Measurements from ENCODE around the gene LGALS7. TPM values are rescaled to one million over a fixed set of nuclear protein-coding genes. Genes with fewer than 3 reads are reported as not detected.

Gene LGALS7
- total and polyA plus RNA-seq, 2 of the 8 experiments (the other 6 are each of a cell fraction or from before 2014, with no cell fraction given): 0.32 TPM; not detected in 1

DNA sequence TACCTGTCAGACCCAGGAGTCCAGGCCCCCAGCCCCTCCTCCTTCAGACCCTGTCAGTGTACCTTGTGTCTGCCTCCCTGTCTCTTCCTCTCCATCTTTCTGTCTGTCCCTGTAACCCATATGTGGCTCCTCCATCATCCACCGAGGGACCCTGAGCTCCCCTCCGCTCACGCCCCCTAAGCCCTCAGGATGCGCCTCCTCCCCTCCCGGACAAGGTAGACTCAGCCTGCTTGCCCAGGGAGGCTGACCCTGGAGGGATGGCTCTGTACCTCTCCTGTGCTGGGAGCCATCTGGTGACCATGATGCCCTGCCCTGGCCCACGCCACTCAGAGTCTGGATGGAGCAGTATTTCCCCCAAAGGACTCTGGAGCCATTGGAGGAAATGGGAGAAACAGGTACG, 28.0 kb downstream of the LGALS7 start:
- Histone ChIP-seq H2BK15ac (ENCODE audit: low read length) (no peak overlapping the region), H3K36me3 (ENCODE audit: control insufficient read depth in 2 of 4, insufficient read depth in 4 of 4, low read length in 3 of 4) (no peaks in the 10 kb centered on the region), H3K9me3 (ENCODE audit: insufficient read depth in 2 of 2, low read depth in 1 of 2, low read length in 1 of 2) (no peaks in the 10 kb centered on the region), H3K23ac (ENCODE audit: insufficient read length) (no peak overlapping the region), H3K56ac (replicated peaks; ENCODE audit: insufficient read length, low read depth, low read length) (no peak overlapping the region), H2BK12ac (ENCODE audit: low read depth, low read length) (no peak overlapping the region), H3K79me1 (ENCODE audit: low read depth, low read length) (no peaks in the 10 kb centered on the region), H3K9ac (replicated peaks in 1 of 4; ENCODE audit: extremely low read depth in 1 of 4, low read depth in 3 of 4, low read length in 3 of 4) (no peak overlapping the region), H3K4me2 (ENCODE audit: insufficient read depth in 1 of 2, low read depth in 2 of 2, low read length in 2 of 2) (no peak overlapping the region), H3K14ac (ENCODE audit: insufficient read length) (no peak overlapping the region), H2BK20ac (ENCODE audit: low read length) (no peak overlapping the region), H3K23me2 (ENCODE audit: low read depth, low read length) (no peaks in the 10 kb centered on the region), H3K4me3 (ENCODE audit: extremely low read depth in 1 of 4, insufficient read depth in 2 of 4, low read depth in 3 of 4, low read length in 4 of 4) (no peak overlapping the region), H4K20me1 (replicated peaks in 1 of 2; ENCODE audit: control insufficient read depth in 1 of 2, insufficient read depth in 2 of 2, low read length in 2 of 2) (no peaks in the 10 kb centered on the region), H2AFZ (ENCODE audit: low read length) (no peak overlapping the region), H3K27ac (ENCODE audit: low read depth, low read length) (no peak overlapping the region), H2AK5ac (ENCODE audit: low read depth, low read length) (no peak overlapping the region), H3K18ac (ENCODE audit: extremely low read depth, low read length) (no peak overlapping the region), H3K4me1 (replicated peaks in 1 of 4; ENCODE audit: control insufficient read depth in 3 of 4, insufficient read depth in 4 of 4, low read length in 3 of 4) (no peaks in the 10 kb centered on the region; a peak in 1 of 7 replicates), H4K5ac (ENCODE audit: insufficient read length, low read depth, low read length) (no peak overlapping the region), H2BK5ac (ENCODE audit: low read depth, low read length) (no peak overlapping the region), H3K4ac (replicated peaks; ENCODE audit: insufficient read length, low read depth, low read length) (no peak overlapping the region), H3K27me3 (replicated peaks in 1 of 4; ENCODE audit: control insufficient read depth in 3 of 4, extremely low read depth in 1 of 4, insufficient read depth in 3 of 4, low read length in 3 of 4) (0 out of 7 replicates have a peak, but pooled peaks cover 0 to 4% (median 0%) of the 10 kb centered on the region in 4 experiments), H4K8ac (ENCODE audit: extremely low read depth, insufficient read depth, low read length) (no peak overlapping the region; the same call in 1 of the 2 replicates), H3K79me2 (ENCODE audit: control insufficient read depth in 1 of 2, insufficient read depth in 2 of 2, low read length in 2 of 2) (no peaks in the 10 kb centered on the region), H4K91ac (replicated peaks; ENCODE audit: insufficient read length, low read length) (no peak overlapping the region), H2BK120ac (replicated peaks; ENCODE audit: low read depth, low read length) (no peak overlapping the region)
- 92% methylated on average over 7 of the region's 7 CpGs; no CpG with 5 or more reads in 1 of the 2 experiments for WGBS, 2 experiments (ENCODE audit: extremely low coverage in 1 of 2, insufficient coverage in 1 of 2, insufficient read length in 1 of 2, insufficient replicate concordance in 2 of 2, low coverage in 1 of 2, low lambda C conversion rate in 2 of 2, missing lambda C conversion rate in 1 of 2)
- ChIA-PET CTCF (ENCODE audit: partially characterized antibody) (interaction anchor here (1.6 kb wide), 1 partner anchor 124 kb away, joined by 4 read pairs; no protein-coding TSS in a partner anchor), POLR2A (ENCODE audit: partially characterized antibody) (interaction anchor here (1.3 to 1.6 kb wide), 3 partner anchors 75 to 107 kb away, joined by 3 to 5 read pairs (median 4); partner anchors contain the start of gene HNRNPL)
- FAIRE-seq: no peak
- no peak for DNase-seq (ENCODE audit: low read depth in 1 of 2, low spot score in 2 of 2)
- TF ChIP-seq MAX (IDR thresholded peaks at IDR 0.05) (no peak), CBX5 (IDR thresholded peaks at IDR 0.05; ENCODE audit: low read depth, low read length) (no peak), SUZ12 (IDR thresholded peaks at IDR 0.05; ENCODE audit: low read length) (no peak), CHD1 (IDR thresholded peaks at IDR 0.05; ENCODE audit: low read depth, low read length) (no peak), NRF1 (IDR thresholded peaks at IDR 0.05; ENCODE audit: low read depth, low read length) (no peak), BACH1 (IDR thresholded peaks at IDR 0.05; ENCODE audit: low read length) (no peak), SIN3A (conservative IDR thresholded peaks at IDR 0.05 in 1 of 2, IDR thresholded peaks at IDR 0.05 in 1 of 2; ENCODE audit: low read depth in 1 of 2, low read length in 2 of 2) (no peak), JUND (IDR thresholded peaks at IDR 0.05; ENCODE audit: low read length) (no peak)
- TF ChIP-seq, protein P1, sequence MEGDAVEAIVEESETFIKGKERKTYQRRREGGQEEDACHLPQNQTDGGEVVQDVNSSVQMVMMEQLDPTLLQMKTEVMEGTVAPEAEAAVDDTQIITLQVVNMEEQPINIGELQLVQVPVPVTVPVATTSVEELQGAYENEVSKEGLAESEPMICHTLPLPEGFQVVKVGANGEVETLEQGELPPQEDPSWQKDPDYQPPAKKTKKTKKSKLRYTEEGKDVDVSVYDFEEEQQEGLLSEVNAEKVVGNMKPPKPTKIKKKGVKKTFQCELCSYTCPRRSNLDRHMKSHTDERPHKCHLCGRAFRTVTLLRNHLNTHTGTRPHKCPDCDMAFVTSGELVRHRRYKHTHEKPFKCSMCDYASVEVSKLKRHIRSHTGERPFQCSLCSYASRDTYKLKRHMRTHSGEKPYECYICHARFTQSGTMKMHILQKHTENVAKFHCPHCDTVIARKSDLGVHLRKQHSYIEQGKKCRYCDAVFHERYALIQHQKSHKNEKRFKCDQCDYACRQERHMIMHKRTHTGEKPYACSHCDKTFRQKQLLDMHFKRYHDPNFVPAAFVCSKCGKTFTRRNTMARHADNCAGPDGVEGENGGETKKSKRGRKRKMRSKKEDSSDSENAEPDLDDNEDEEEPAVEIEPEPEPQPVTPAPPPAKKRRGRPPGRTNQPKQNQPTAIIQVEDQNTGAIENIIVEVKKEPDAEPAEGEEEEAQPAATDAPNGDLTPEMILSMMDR (IDR thresholded peaks at IDR 0.05; ENCODE audit: control extremely low read depth in 1 of 3, insufficient read depth in 1 of 3, low read depth in 1 of 3, low read length in 3 of 3): no peak
- TF ChIP-seq, protein P2, sequence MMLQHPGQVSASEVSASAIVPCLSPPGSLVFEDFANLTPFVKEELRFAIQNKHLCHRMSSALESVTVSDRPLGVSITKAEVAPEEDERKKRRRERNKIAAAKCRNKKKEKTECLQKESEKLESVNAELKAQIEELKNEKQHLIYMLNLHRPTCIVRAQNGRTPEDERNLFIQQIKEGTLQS (IDR thresholded peaks at IDR 0.05; ENCODE audit: insufficient read depth, low read depth, low read length): no peak

Data from H1 (cell line).